Stimulated activated CD4-positive, alpha-beta T cell treated with anti-CD3 and anti-CD28 coated beads, Interleukin-1b, Interleukin-23, amount 100 ng/mL, for 4 hours (primary cell): ENCODE results near the gene ZNF133.
A peak's percentile ranks its signal among the peaks of the same experiment; 100 is the strongest.
"Not testable (repeated sequence)": the region's sequence is repeated elsewhere in the genome, so short reads cannot be mapped to it uniquely, and the experiment has no call there.

Source experiments
- DNase-seq, 2 donors: peaks; one replicate each; pipeline ENCODE4 v3.0.0-alpha.2; 2020; ENCODE audit warnings: low read depth in 2 of 2

ZNF133 gene

DNA sequence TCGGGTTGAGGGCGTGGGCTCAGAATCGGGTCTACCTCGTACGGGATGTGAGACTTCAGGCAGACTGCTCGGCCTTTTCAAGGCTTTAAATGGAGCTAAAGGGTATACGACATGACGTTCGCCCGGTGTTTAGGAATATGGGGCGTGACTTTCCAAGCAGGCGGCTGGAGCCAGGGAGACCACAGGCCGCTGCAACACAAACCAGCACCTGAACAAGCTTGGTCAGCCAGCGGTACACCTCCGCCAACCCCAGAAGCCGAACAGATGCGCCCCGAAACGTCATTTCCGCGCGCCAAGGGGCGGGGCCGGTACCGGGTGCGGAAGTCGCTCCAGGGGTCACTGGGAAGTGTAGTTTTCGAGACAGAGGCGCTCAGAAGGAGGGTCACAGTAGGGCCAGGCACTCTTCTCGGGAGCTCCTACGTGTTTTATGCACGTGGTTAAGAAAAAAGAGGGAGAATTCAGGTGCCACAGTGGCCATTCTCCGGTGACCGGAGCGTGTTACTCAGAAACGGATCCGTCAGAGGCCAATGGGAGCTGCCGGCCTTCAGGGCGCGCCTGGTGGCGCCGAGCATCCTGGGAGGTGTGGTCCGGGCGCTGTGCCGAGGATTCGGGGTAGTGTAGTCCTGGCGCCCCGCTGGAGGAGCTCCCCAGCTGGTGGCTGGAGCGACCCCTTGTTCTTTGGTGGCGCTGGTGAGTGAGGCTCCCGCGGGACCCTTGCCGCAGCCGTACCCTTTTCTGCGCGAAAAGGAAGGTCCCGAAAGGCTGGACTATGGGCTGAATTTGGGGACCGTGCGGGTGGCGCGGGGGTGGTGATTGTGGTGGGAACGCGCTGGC is at the start of gene ZNF133:
Gene ZNF133 (plus strand): TSS at position 613 of the 834 bp plus-strand sequence. CDS start 17,160 bp downstream, outside the sequence.
- peak; percentile 95 to 98 for DNase-seq

DNA sequence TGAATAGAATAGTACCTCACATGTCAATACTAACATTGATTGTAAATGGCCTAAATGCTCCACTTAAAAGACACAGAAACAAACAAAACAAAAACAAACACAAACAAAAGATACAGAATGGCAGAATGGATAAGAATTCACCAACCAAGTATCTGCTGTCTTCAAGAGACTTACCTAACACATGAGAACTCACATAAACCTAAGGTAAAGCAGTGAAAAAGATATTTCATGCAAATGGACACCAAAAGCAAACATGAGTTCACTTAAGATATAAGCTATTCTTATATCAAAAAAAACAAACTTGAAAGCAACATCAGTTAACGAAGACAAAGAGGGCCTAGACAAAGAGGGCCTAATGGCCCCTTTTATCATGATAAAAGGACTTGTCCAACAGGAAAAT is 47.3 kb upstream of the ZNF133 start:
- DNase-seq, result no peak

DNA sequence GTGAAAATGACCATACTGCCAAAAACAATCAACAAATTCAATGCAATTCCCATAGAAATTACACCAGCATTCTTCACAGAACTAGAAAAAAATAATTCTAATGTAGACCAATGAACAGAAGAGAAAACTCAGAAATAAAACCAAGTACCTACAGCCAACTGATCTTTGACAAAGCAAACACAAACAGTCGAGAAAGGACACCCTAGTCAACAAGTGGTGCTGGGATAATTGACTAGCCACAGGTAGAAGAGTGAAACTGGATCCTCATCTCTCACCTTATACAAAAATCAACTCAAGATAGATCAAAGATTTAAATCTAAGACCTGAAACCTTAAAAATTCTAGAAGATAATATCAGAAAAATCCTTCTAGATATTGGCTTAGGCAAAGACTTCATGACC is 44.5 kb upstream of the ZNF133 start:
- DNase-seq, result no peak

DNA sequence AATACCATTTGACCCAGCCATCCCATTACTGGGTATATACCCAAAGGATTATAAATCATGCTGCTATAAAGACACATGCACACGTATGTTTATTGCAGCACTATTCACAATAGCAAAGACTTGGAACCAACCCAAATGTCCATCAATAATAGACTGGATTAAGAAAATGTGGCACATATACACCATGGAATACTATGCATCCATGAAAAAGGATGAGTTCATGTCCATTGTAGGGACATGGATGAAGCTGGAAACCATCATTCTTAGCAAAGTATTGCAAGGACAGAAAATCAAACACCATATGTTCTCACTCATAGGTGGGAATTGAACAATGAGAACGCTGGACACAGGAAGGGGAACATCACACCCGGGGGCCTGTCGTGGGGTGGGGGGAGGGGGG is 39.8 kb upstream of the ZNF133 start:
- not testable (repeated sequence) for DNase-seq

DNA sequence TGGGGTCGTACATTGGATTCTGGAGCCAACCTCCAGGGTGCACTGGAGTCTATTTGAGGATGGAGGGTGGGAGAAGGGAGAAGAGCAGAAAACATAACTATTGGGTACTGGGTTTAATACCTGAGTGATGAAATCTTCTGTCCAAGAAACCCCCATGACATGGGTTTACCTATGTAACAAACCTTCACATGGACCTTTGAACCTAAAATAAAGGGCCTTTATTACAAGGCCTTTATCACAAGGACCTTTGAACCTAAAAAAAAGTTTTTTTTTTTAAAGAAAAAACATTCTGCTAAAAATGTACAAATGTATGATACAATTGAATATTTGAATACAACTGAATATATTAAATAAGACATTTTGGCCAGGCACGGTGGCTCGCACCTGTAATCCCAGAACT is 38.1 kb upstream of the ZNF133 start:
- no peak for DNase-seq

DNA sequence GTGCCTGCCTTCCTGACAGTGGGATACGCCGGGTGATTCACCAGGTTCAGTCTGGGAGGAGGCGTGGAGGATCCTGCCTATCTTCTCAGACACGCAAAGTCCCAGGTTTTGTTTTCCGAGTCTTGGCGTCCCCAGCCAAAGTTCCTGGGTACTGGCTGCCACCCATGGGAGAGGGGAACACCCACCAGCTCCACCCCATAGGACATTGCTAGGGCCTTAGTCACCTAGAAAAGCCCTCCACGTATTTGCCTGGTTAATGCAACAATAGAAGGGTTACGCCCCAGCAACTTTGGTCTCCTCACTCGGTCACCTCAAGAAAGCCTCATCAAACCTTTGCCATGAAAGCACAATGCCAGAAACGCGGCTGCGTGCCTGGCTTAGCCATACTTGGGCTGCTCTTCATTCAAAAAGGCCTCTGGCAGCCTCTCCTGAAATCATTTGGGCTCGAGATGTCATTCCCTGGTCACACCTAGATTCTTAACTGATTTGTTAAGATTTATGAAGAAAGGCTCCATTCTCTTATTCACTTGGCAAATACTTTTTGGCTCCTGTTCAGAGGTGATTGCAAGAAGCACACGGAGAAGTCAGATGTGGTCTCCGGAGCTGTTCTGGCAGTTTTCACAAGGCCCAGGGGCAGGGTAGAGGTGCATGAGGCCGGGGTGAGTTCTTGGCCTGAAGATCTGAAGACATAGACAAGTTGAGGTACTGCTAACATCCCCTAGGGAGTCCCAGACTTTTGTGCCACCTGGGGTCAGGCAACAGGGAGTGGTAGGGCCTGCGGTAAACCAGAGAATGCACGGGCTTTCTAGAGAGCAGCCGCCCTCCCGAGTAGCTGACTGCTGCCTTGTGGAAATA is 35.5 kb upstream of the ZNF133 start:
- DNase-seq, result no peak

DNA sequence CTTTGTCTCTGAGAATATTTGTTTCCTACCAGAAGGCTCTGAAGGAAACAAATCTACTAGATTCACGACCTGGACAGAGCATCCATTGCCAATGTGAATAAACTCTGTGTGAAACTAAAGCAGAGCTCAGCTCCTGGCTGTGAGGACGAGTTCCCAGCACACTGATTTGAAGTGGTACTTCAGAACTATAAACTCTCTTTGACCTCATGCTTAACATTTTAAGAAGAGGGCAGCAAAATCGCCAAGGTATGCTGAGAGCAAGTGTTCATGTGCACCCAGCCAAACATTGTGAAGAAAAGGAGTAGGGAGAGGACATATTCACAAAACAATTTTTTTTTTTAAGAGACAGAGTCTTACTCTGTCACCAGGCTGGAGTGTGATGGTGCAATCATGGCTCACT is 33.7 kb upstream of the ZNF133 start:
- DNase-seq, result no peak

DNA sequence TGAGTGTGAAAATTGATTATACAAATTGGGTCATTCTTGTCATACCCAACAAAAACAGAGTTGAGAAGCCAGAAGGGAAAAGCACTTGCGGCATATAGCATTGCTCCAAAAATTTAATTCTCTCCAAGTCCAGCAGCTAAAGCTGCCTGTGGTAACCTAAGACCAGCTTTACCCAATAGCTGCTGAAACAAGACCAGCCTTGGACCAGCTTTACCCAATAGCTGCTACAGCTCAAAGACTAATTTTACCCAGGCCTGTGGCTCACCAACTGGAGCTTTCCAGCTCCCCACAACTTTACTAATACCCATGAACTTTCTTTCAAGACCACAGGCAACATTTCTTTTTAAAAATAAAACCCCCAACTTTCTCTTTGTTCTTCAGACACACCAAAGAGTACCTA is 32.8 kb upstream of the ZNF133 start:
- DNase-seq, result no peak

DNA sequence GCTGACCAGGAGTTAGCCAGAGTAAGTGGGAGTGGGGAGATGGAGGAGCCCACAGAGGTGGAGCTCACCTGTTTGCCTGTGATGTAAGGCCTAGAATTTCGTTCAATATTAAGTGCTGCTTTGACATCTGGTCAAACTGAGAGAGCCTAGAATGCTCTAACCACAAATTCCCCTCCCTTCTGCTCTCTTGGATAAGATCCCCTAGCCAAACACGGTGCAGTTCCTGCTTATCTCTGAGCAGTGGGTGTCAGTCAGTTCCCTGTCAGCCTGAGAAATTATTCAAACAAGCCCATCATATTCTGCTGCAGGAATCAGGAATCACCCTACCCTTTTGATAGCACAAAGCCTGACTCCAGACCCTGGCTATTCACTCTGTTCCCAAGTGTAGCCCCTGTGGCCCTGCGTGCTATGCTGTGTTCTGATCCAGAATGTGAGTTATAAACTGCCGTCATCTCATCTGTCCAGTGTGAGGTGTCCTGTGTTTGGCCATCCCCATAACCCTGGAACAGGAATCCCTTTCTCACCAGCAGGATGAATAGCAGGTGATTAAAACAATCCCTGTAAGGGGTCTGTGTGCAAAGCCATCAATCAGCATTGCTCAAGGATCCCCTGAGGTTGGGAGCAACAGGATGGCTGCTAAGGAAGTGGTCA is 31.8 kb upstream of the ZNF133 start:
- no peak for DNase-seq

DNA sequence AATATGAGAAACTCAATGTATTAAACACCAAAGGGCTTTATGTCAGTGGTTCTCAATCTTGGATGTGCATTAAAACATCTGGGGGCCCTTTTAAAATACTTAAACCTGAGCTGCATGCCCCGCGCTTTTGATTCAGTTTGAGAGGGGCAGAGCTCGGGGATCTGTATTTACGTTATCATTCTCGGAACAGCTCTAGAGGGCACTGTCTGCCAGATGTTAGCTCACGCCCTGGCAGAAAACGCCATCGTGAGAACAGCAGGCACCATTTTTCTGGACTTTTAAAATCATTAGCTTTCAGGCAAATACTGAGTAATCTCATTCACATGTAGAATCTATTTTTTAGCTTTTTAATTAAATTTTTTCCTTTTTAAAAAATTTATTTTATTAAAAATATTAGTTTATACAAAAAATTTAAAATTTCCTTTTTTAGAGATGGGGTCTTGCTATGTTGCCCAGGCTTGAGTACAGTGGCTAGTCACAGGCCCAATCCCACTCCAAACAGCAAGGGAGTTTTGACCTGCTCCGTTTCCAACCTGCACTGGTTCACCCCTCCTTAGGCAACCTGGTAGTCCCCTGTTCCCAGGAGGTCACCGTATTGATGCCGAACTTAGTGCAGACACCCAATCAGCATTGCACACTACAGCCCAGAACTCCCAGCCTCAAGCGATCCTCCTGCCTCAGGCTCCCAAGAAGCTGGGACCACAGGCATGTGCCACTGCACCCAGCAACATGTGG is 30.0 kb upstream of the ZNF133 start:
- DNase-seq, result no peak

DNA sequence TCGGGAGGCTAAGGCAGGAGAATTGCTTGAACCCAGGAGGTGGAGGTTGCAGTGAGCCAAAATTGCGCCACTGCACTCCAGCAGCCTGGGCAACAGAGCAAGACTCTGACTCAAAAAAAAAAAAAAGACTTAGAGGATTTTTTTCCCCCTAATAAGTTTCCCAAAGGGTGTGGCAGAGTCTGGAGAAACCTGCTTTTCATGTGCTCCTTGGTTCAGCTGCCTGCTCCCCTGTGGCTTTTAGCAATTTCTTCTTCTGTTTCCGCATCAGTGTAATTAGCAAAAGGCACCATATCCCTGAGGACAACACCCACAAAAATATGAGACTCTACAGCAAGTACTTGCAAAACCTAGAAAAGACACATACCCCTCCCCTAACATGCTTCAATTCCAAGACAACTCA is 28.6 kb upstream of the ZNF133 start:
- DNase-seq, result no peak

DNA sequence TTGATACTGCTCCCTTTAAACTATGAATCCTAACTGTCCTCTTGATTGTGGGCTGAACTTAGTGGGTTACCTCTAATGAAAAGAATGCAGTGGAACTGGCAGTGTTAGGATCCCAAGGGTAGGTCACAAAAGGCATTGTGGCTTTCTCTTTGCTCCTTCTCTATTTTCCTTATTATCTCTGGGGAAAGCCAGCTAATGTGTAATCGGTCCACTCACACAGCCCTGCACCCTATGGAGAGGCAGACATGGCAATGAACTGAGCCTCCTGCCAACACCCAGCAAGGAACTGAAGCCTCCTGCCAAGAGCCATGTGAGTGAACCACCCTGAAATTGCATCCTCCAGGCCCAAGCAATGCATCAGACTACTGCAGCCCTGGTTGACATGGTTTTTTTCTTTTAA is 24.6 kb upstream of the ZNF133 start:
- DNase-seq, result no peak

DNA sequence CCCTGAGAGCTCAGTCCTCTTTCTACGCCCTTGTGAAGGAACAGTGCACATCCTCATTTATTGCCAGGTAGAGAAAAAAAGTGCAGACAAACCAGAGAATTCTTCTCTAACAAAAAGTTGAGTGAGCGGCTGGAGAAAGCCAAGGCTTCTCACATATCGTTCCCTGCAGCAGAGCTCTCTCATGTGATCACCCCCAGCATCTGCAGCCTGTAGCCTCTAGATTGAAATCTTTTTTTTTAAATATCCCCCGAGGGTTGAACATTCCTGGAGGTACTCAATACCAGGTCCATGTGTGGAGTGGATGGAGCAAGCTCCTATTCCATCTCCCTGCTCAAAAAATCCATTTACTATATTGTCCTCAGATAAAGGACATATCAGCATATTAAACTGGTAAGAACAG is 22.9 kb upstream of the ZNF133 start:
- DNase-seq, result no peak

DNA sequence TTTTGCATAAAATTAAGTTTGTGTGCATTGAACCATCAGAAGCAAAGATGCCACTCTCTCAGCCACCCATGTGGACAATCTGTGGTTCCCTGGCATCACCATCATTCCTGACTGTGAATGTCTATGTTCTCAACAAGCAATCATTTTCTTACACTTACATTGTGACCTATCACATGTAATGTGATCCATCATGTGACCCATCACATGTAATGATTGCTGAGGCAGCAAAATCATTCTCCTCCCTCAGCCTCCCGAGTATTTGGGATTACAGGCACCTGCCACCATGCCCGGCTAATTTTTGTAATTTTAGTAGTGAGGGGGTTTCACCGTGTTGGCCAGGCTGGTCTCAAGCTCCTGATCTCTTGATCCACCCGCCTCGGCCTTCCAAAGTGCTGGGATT is 22.0 kb upstream of the ZNF133 start:
- no peak for DNase-seq

DNA sequence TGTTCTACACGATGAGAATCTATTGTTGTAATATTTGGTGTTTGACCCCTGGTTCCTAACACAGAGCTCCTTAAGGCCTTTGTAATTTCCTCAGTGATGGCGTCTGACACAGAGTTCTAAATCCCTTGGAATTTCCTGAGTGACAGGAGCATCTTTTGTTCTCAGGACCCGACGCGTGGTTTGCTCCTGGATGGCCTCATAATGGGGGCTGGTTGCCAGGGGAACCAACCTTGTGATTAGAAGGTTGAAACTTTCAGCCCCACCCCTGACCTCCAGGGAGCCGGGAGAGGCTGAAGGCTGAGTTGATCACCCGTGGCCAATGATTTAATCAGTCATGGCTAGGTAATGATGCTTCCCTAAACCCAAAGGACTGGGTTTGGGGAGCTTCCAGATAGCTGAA is 20.5 kb upstream of the ZNF133 start:
- no peak for DNase-seq

DNA sequence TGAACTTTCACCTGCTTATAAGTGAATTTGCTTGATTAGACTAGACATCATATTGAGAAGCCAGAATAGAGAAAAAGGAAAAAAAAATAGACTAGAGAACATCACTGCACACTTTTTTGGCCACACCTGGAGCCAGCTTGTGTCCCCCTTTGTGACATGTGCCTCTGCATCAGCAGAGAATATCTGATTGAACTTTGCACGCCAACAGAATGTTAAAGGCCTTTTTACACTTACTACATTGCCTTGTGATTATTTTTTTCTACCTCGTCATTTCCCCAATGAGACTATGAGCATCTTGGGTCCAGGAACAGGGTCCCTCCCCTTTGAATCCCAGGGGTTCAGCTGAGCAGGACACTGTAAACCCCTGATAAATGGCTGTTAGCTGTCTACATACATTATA is 17.2 kb upstream of the ZNF133 start:
- DNase-seq, result no peak

DNA sequence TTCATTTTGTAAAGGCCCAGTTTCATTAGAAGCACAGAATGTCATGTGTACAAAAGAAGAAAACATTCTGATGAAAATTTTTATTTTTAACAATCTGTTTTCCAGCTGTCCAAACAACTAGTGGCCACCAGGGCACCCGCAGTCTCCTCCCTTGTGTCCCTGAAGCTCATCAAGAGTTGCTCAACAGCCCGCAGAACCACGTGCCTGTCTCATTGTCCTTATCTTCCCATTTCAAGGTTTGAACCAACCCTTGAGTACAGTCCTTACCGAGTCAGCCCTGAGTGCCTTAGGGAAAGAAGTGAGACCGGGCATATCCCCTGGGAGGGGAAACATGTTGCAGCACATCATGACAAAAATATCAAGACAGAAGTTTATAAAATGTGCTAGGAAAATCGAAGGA is 15.9 kb upstream of the ZNF133 start:
- DNase-seq, result no peak

DNA sequence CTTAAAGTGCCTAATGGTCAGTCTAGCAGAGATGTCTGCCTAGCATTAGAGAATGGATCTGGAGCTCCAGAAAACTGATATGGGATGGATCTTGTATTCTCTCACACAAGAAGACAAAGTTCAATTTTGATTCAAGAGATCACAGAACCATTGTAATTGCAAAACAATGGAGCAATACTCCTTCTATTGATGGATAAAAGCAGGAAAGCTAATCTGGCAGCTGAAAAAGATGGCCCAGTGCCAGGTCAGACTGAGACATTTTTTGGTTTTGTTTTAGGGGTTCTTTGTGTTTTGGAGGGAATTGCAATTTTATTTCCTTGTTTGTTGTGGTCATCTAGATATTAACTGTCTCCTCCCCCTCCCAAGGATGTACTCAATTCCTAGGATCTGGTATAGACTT is 14.6 kb upstream of the ZNF133 start:
- no peak for DNase-seq

DNA sequence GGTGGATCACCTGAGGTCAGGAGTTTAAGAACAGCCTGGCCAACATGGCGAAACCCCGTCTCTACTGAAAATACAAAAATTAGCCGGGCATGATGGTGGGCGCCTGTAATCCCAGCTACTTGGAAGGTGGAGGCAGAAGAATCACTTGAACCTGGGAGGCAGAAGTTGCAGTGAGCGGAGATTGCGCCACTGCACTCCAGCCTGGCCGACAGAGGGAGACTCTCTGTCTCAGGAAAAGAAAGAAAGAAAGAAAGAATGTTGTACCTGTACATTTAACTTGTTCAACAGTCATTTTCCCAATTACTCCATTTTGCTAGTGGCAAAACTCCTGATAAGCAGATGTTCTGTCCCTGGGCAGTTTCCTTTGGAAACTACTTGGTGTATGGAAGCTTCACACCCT is 12.4 kb upstream of the ZNF133 start:
- DNase-seq, result not testable (repeated sequence)

DNA sequence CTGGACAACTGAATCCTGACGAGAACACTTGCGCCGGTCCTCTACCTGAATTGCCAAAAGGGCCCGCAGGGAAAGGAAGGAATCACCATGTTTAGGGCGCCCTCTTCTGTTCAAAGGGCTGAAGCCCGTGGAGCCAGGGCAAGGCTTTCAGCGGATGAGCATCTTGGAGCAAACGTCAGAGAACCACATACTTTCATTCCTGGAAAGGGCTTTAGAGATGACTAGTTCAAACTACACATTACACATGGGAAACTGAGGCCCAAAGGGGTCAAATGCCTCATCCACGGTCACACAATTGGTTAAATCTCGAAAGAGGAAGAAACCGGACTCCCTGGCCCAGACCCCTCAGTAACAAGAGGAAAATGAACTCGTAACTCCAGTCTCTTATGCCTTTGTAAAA is 11.5 kb upstream of the ZNF133 start:
- peak in 1 of 2 donors; percentile 17 for DNase-seq

DNA sequence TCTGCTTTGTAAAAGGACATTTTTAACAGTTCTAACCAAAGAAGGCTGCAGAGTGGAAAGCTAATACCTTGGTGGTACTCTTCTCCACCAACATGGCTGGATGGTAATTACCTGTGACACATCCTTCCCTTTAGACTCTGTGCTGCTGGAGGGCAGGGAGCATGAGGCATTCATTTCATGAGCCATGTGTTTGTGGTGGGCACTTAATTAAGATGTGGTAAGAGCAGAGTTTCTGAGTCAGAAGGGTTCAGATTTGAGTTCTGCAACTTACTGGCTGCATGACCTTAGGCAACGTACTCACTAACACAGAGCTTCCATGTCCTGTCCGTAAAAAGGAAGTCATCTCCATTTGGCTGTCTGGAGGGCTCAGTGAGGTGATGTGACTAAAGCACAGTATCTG is 9.1 kb upstream of the ZNF133 start:
- no peak for DNase-seq
